HEK293 (cell line): ENCODE results near the gene CPLX1.
A peak's percentile ranks its signal among the peaks of the same experiment; 100 is the strongest.

Experiments
- CTCF ChIA-PET: fragments of 350-600 bp; formaldehyde crosslinking; extraction: SDS; loops from one replicate; lab custom pipeline; 2021; ENCODE audit warnings: antibody characterized with exemption; lab: Yijun Ruan, JAX
- POLR2A ChIA-PET: fragments of 300-600 bp; formaldehyde crosslinking; extraction: SDS; loops from one replicate; lab custom pipeline; 2020; ENCODE audit warnings: antibody characterized with exemption, inconsistent platforms; lab: Yijun Ruan, JAX
- H3K27ac ChIP-seq: fragments of 200-500 bp; sonication (Bioruptor generic); 2 replicates; pipeline ENCODE4 v1.5.1; 2014; ENCODE audit warnings: low read depth, low read length, control low read depth, inconsistent platforms; ENCODE audit errors: extremely low read depth
- H3K36me3 ChIP-seq, 2 experiments: fragments of 200-500 bp in 1 of 2; sonication (Bioruptor generic) in 1 of 2; 1 replicate in 1 of 2; 2 replicates in 1 of 2; pipeline ENCODE4 v1.5.1; 2014 to 2017; ENCODE audit warnings: inconsistent platforms in 2 of 2, low read length in 2 of 2; ENCODE audit not compliant: control insufficient read depth in 2 of 2, insufficient read depth in 1 of 2
- H3K4me1 ChIP-seq: fragments of 200-500 bp; sonication (Bioruptor generic); 2 replicates; pipeline ENCODE4 v1.5.1; 2014; ENCODE audit warnings: mild to moderate bottlenecking, low read length, inconsistent platforms; ENCODE audit not compliant: control insufficient read depth, insufficient read depth
- H3K4me3 ChIP-seq: 2 replicates; pipeline ENCODE4 v1.5.1; 2011; ENCODE audit warnings: low read depth, mild to moderate bottlenecking, control low read depth, low read length, moderate library complexity
- H3K9me3 ChIP-seq: fragments of 200-500 bp; sonication (Bioruptor generic); 2 replicates; pipeline ENCODE4 v1.5.1; 2014; ENCODE audit warnings: low read depth, low read length, inconsistent platforms; ENCODE audit not compliant: control insufficient read depth, insufficient read depth
- ATF2 ChIP-seq: fragments of 450-650 bp; formaldehyde crosslinking; IDR thresholded peaks from 2 replicates; pipeline ENCODE4 v1.5.1; 2016; ENCODE audit warnings: missing biosample characterization, missing genetic modification characterization, low read depth
- CTCF ChIP-seq: fragments of 450-650 bp; formaldehyde crosslinking; IDR thresholded peaks from 2 replicates; pipeline ENCODE4 v1.5.1; 2016; ENCODE audit warnings: missing biosample characterization, missing genetic modification characterization
- HIC1 ChIP-seq: fragments of 450-650 bp; formaldehyde crosslinking; IDR thresholded peaks from 2 replicates; pipeline ENCODE4 v1.5.1; 2016; ENCODE audit warnings: missing biosample characterization, missing genetic modification characterization
- KLF1 ChIP-seq: fragments of 450-650 bp; formaldehyde crosslinking; IDR thresholded peaks from 2 replicates; pipeline ENCODE4 v1.5.1; 2016; ENCODE audit warnings: missing biosample characterization, missing genetic modification characterization
- KLF8 ChIP-seq: fragments of 450-650 bp; formaldehyde crosslinking; IDR thresholded peaks from 2 replicates; pipeline ENCODE4 v1.5.1; 2016; ENCODE audit warnings: missing biosample characterization, missing genetic modification characterization
- SCRT1 ChIP-seq: fragments of 450-650 bp; formaldehyde crosslinking; IDR thresholded peaks from 2 replicates; pipeline ENCODE4 v1.5.1; 2016; ENCODE audit warnings: missing biosample characterization, missing genetic modification characterization, borderline replicate concordance
- SCRT2 ChIP-seq: fragments of 450-650 bp; formaldehyde crosslinking; IDR thresholded peaks from 2 replicates; pipeline ENCODE4 v1.5.1; 2016; ENCODE audit warnings: missing biosample characterization, missing genetic modification characterization
- ZFHX2 ChIP-seq: fragments of 450-650 bp; formaldehyde crosslinking; conservative IDR thresholded peaks from 2 replicates; pipeline ENCODE4 v1.5.1; 2016; ENCODE audit warnings: missing biosample characterization, missing genetic modification characterization
- ZNF302 ChIP-seq: fragments of 450-650 bp; formaldehyde crosslinking; IDR thresholded peaks from 2 replicates; pipeline ENCODE4 v1.5.1; 2016; ENCODE audit warnings: missing biosample characterization, missing genetic modification characterization, low read depth
- ZNF580 ChIP-seq: fragments of 450-650 bp; formaldehyde crosslinking; IDR thresholded peaks from 2 replicates; pipeline ENCODE4 v1.5.1; 2016; ENCODE audit warnings: missing biosample characterization, missing genetic modification characterization
- ZNF621 ChIP-seq: fragments of 450-650 bp; formaldehyde crosslinking; IDR thresholded peaks from 2 replicates; pipeline ENCODE4 v1.5.1; 2017; ENCODE audit warnings: missing biosample characterization, missing genetic modification characterization
- ZNF626 ChIP-seq: fragments of 450-650 bp; sonication (Bioruptor Pico); formaldehyde crosslinking; IDR thresholded peaks from 2 replicates; pipeline ENCODE4 v1.5.1; 2018; ENCODE audit warnings: missing biosample characterization, missing genetic modification characterization, inconsistent platforms
- ZNF768 ChIP-seq: fragments of 450-650 bp; formaldehyde crosslinking; IDR thresholded peaks from 2 replicates; pipeline ENCODE4 v1.5.1; 2018; ENCODE audit warnings: missing biosample characterization, mild to moderate bottlenecking, missing genetic modification characterization
- ZNF843 ChIP-seq: fragments of 450-650 bp; formaldehyde crosslinking; IDR thresholded peaks from 2 replicates; pipeline ENCODE4 v1.5.1; 2016; ENCODE audit warnings: missing biosample characterization, missing genetic modification characterization
- ZSCAN4 ChIP-seq: fragments of 450-650 bp; formaldehyde crosslinking; IDR thresholded peaks from 2 replicates; pipeline ENCODE4 v1.5.1; 2017; ENCODE audit warnings: missing biosample characterization, missing genetic modification characterization

Gene CPLX1

GRCh38 chr4:789571-790465 lies 36.1 kb downstream of the CPLX1 start:
- Histone ChIP-seq H3K27ac (no peak overlapping the region), H3K4me3 (no peak overlapping the region), H3K4me1 (no peaks in the 10 kb centered on the region), H3K36me3 (no peaks in the 10 kb centered on the region), H3K9me3 (no peaks in the 10 kb centered on the region)
- ChIA-PET CTCF (no interaction called here), POLR2A (no interaction called here)
- TF ChIP-seq KLF8 (peak; percentile 97), ZNF302 (tag by site-specific recombination) (no peak), SCRT2 (tag by site-specific recombination) (peak; percentile 92), SCRT1 (peak; percentile 86), KLF1 (tag by site-specific recombination) (peak; percentile 99)

GRCh38 chr4:788636-789297 lies 37.2 kb downstream of the CPLX1 start:
- Histone ChIP-seq H3K9me3 (no peaks in the 10 kb centered on the region), H3K4me3 (no peak overlapping the region), H3K27ac (no peak overlapping the region), H3K4me1 (no peaks in the 10 kb centered on the region), H3K36me3 (no peaks in the 10 kb centered on the region)
- TF ChIP-seq HIC1, result no peak
- no peak for TF ChIP-seq ZNF580
- no peak for TF ChIP-seq ZSCAN4
- no peak for TF ChIP-seq ZNF621 (tag by site-specific recombination)
- no peak for TF ChIP-seq ZNF843 (tag by site-specific recombination)
- no peak for TF ChIP-seq ZNF768 (tag by site-specific recombination)
- TF ChIP-seq ZFHX2 (tag by site-specific recombination), result no peak
- TF ChIP-seq CTCF (tag by site-specific recombination), result no peak
- no peak for TF ChIP-seq ZNF626 (tag by site-specific recombination)
- TF ChIP-seq ATF2 (tag by site-specific recombination), result no peak
- ChIA-PET CTCF (no interaction called here), POLR2A (no interaction called here)
